Left cardiac atrium (tissue), 4 donors: ENCODE measurements around the gene CYBB. TPM values are rescaled to one million over a fixed set of nuclear protein-coding genes. Genes with fewer than 3 reads are reported as not detected.

Source experiments
- ATAC-seq, 2 donors: fragments of 200-7000 bp; cut with Tn5 transposase; one replicate each; pipeline ENCODE4 v1.9.1; 2020; ENCODE audit warnings: mild to moderate bottlenecking in 2 of 2, moderate library complexity in 2 of 2
- DNase-seq: peaks from one replicate; pipeline ENCODE4 v3.0.0-alpha.2; 2020
- intact Hi-C, 2 donors: fragments of 100-400 bp; cut with DNase I; formaldehyde crosslinking; loops; one replicate each; pipeline versions ENCODE4 v1.14.1 to v1.15.1; 2022 to 2023
- total RNA-seq, 2 donors: library from RNA; stranded (reverse); fragmentation: NEBNext Ultra II Directional; extraction: Animal tissue kit (Norgen Biotek cat#: 25700); gene quantifications; one replicate each; pipeline ENCODE4 v1.2.1, GENCODE V29; 2021
- donor health status: DM: no; HTN: yes; CAD: no.
- donor health status: DM: no; HTN: yes; CAD: no; lungs with severe emphysema.
- donor health status: DM: yes; HTN: yes; CAD: no.
- donor health status: Dilated cardiomyopathy.

The CYBB gene
- total RNA-seq, 2 donors from 2014 or later: 30.0 to 75.1 TPM

DNA sequence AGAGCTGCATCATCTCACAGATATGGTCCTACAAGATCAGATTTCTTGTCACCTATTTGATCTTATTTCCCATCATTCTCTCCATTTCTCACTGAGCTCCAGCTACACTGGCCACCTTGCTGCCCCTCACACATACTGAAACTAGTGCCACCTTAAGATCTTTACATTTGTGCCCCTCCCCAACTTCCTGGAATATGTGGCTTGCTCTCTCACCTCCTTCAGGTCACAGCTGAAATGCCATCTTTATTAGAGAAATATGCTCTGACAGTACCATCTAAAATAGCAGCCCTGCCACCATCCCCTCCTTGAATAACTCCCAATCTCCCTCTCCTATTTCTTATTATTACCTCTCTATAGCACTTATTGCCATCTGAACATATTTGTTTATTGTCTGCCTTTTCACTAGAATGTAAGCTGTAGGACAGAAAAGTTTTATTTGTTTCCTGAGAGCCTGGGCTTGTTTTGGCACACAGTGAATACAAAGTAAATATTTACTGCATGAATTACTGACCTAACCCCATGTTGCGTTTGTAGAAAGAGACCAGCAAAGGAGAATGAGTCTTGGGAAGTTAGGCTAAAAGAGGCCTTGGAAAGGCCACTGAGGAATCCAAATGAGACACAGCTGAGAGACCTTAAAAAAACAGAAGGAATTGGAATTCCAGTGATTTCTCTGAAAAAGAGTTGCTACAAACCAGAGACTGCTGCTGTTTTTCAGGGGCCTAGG, 44.8 kb downstream of the CYBB start:
- ATAC-seq (no peak), DNase-seq (no peak)
- intact Hi-C loops: loop anchor here (1.0 to 10.0 kb wide), 3 partner anchors 79 to 314 kb away; no protein-coding TSS in a partner anchor

DNA sequence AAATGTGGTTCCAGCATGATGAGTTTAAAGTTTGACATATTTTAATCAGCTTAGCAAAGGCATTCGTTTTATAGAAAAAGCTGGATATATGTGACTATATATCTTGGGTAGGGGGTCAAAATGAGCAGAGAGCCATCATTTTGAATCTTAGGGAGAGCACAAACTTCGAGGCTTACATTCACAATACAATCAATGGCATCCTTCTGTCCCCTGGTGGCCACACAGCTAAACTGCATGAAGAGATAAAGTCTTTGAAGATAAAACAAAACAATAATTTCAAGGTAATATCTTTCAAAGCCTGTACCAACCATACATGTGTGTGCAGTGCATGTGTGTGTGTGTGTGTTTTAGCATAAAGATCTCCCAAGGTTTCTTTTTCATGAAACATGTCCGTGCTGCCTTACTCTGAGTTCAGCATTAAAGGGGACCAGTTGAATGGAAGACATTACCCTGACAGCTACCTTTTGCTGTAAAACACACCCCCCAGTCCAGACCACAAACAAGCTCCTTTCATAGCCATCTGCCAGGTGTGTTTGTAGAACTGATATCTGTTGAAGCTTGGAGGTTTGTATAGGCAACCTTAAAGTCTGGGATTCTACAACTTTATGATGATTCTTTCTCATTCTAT, 45.5 kb downstream of the CYBB start:
- ATAC-seq: no peak
- intact Hi-C loops: loop anchor here (1.0 to 10.0 kb wide), 3 partner anchors 80 to 315 kb away; no protein-coding TSS in a partner anchor
- DNase-seq: peak; percentile 35

DNA sequence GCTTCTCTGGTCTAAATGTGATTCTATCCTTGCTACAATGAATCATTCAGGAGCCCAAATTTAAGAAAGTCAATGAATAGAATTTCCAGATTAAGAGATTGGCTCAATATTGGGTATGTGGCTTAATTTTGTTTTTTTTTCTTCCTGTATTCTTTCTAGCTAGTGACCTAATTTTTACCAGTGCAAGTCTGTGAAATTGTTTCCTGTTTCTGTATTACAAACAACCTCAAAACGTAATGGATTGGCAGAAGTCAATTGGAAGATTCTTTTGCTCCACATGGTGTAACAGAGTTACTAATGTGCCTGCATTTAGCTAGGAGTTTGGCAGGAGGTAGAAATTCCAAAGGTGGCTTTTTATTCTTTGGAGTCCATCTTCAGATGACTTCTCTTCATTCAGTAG, 49.9 kb downstream of the CYBB start:
- intact Hi-C loops: loop anchor here in 1 of 2 donors (10.0 kb wide), 1 partner anchor 85 kb away; no protein-coding TSS in a partner anchor
- ATAC-seq: no peak
- no peak for DNase-seq

DNA sequence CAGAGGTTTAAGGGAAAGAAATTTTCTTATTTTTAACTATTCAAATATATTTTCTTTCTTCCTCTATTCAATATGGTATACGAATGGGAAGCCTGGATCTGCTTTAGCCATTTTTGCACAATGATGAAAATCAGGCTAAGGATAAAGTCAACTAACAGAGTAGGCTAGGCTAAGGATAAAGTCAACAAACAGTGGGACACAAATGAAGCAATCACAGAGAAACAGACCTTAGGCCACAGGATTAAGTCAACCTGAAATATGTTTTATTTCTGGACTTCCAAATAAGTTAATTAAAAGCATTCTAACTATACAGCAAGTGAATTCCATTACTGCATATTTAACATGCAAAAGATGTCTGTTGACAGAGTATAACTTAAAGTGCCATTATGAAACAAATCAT, 50.5 kb downstream of the CYBB start:
- no peak for ATAC-seq
- no peak for DNase-seq
- intact Hi-C loops: no loop called here

DNA sequence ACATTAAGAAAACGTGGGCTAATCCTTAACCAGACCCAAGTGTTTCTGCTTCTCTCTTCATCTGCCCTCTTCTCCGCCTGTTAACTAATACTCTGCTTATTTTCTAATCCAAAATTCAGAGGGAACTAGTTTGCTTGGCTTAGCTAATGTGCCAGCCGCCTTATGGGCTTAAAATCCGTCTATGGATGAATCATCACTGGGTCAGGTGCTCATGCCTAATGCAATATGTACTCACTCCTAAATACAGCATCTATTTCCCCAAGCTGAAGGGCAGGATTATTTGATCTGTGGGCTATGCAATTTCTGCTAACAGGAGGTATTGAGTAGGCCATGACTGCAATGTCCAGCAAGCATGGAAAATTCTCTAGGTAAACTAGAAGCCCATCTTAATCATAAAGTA, 55.1 kb downstream of the CYBB start:
- intact Hi-C loops: no loop called here
- no peak for ATAC-seq
- DNase-seq: no peak

DNA sequence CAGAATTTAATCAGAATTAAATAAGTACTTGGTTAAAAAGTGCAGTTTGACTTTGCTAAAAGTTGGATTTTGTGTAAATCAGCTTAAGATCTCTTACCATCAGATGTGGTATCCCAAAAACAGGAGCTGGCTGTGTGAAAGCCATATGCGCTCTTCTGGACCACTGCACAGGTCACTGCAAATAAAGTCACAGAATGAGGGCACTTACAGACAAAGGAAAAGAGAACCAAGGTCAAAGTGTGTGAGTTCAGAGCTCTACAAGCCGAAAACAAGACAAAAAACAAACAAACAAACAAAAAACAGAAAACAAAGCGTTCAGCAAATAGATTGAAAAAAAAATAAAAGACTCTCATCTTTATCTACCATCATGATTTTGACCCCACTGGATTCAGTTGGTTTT, 61.1 kb downstream of the CYBB start:
- intact Hi-C loops: no loop called here
- DNase-seq: no peak
- ATAC-seq: no peak

DNA sequence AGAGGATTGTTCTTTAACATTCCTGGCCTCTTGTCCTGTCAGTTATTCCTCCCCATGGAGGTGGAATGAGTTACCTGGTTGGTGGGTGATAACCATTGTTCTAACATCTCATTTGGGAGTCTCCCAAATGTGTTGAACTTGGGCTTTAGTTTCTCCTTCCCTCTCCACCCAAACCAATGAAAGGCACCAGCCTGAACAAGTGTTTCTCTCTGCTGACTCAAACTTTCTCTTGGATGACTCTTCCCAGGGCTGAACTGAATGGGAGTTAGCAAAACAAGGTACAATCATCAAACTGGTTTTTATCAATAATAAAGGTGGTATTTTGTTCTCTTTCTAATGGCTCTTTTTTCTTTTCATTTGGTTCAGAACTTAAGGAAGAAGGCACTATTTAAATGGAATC, 64.8 kb downstream of the CYBB start:
- intact Hi-C loops: no loop called here
- no peak for DNase-seq
- ATAC-seq: no peak

DNA sequence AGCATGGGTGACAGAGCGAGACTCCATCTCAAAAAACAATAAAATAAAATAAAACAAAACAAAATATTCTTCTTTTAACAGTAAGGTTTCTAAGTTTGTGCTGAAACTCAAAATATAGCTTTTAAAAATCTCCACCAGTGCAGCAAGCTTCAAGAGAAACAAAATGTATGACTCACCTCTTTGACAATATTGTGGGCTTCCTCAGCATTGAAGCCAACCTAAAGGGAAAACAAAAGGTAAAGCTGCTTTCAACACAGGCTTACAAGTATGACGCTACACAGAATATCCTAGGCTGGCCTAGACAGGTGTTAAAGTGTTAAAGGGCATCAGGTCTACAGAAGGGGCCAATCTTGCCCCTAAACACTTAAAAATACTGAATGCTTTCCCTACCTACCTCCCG, 66.3 kb downstream of the CYBB start:
- intact Hi-C loops: no loop called here
- ATAC-seq (no peak), DNase-seq (no peak)

DNA sequence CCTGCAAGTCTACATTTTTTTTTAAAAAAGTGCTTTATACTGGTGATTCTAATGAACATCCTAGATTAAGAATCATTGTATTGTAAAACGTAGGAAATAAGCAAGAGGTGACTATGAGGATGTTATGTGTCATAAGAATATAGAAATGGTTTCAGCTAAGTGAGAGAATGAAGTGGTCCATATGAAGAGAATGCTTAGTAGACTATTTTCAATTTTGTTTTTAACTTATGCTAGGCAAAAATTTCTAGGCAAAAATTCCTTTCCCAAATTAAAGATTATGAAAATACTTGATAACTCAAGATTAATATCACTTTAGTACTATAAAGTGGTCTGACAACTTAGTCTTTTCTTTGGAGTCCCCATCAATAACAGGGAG, 66.7 kb downstream of the CYBB start:
- ATAC-seq (no peak), DNase-seq (no peak)
- intact Hi-C loops: no loop called here

DNA sequence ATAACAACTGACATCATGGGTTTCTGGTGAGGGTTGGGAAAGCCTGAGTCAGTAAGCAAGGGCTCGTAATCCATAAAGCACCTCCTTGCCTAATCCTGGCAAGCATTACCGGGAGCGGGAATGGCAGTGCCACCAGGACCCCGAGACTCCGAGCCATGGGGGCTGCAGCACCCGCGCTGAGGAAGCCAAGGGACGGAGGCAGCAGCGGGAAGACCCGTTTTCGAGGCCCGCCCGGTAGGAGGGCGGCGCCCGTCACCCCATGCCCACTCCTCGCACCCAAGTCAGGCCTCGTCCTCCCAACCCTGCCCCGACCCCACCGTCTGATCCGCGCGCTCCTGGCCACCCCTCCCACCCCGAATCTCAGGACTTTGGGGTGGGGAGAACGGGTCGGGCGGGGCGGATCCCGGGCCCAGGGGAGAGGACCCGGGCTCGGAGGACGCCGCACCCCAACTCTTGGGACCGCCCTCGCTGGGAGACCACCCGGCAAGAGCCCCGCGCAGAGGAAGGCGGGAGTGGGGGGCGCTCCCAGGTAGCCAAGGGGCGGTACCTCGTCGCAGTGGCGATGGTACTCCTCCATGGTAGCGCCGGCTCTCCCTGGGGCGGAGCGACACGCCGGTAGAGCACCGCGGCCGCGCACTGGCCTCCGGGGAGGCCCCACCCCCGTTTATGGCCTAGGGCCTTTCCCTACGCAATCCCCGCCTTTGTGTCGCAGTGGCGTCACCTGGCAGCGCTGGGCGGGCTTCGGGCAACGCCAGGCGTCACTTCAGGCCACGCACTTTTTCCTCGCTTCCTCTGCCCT, 67.3 kb downstream of the CYBB start, which contains the start of gene DYNLT3:
Gene DYNLT3 (minus strand): TSS at position 638 of the 799 bp plus-strand sequence. CDS start 61 bp downstream, at position 577.
- intact Hi-C loops: no loop called here
- DNase-seq (peak; percentile 86), ATAC-seq (peak; percentile 98 to 99)

DNA sequence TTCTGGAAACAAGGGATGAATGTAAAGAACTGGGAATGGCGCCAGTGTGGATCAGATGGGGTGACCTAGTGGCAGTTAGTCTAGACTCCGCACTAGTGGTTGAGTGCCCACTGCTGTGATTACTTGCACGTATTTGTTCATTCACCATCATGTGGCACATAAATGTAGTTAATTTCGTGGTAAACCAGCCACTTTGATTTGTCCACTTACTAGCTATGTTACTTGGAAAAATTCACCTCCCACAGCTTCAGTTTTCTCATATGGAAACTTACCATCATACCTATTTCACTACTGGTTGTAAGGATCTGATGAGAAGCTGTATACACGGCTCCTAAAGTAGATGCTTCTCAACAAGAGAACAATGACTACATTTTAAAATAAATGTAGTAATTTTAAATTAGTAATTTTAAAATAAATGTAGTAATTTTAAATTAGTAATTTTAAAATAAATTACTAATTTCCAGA, 67.9 kb downstream of the CYBB start:
- ATAC-seq (no peak), DNase-seq (no peak)
- intact Hi-C loops: no loop called here

DNA sequence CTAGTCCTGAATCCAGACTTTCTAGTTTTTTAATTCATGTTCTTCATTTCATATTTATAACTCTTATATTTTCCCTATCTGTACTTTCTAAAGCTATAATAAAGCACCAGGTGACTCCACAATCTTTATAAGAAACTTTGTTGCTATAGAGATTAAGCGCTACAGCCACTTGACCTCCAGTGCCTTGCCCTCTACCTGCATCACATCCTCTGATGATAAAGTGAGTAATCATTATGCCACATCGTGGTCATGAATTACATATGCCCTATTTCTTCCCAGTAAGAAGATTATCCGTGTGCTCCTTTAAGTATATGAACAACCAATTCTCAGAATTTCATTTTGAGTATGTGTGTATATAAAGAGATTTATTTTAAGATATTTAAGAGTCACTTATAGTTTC, 74.3 kb downstream of the CYBB start:
- ATAC-seq: no peak

DNA sequence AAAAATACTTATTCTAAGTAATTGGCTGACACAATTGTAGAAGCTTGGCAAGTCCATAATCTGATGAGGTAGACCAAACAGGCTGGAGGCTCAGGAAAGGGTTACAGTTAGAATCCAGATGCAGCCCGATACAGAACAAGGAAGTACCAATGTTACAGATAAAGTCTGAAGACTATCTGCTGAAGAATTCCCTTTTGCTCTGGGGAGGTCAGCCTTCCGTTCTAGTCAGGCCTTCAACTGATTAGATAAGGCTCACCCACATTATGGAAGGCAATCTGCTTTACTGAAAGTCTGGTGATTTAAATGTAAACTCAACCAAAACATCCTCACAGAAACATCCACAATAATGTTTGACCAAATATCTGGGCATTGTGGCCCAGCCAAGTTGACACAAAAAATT, 74.9 kb downstream of the CYBB start:
- ATAC-seq (no peak), DNase-seq (no peak)
- intact Hi-C loops: no loop called here

More for the DNA sequence above, 74.3 kb downstream of the CYBB start:
- intact Hi-C loops: no loop called here
- DNase-seq: no peak

DNA sequence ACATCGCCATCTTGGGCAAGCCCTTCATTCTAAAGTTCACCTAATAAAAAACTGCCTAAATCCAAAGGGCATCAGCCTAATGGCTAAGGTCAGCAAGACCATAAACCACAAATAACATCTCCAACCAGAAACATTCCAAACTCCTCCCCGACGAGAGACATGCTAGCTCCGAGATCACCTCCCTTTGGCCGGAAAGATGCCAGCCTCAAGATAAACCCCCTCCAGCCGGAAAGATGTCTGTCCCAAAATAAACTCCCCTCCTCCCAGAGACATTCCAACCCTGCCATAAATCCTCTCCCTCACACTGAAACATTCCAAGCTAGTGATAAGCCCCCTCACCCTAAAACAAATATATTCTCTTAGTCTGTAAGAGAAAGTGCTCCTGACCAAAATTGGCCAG, 80.9 kb downstream of the CYBB start:
- DNase-seq: no peak
- ATAC-seq: peak in 1 of 2 donors; percentile 30
- intact Hi-C loops: no loop called here

DNA sequence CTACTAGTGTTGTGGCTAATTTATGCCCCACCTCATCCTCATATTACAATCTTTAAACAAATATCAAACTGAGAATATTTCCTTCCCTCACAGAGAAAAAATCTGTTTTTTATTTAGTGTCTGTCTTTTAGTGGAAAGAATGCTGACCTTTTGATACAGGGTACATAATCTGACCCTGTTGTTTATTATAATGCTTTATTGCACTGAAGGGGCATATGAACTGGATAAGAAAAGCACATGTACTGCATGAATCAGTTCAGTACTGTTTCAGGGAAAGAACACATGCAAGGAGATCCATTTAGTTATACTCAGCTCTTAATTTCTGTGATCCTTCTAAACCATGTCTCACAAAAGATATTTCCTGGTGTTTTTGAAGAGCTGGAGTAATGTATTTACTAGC, 83.0 kb downstream of the CYBB start:
- DNase-seq (no peak), ATAC-seq (no peak)
- intact Hi-C loops: no loop called here

Other genes starting within 250 kb of the CYBB start
- under 1 TPM; 0.06 to 0.31 TPM for gene LANCL3, start 208.4 kb upstream of the CYBB start, total RNA-seq
- gene XK, start 94.3 kb upstream of the CYBB start, total RNA-seq: 1 to 10 TPM; 4.4 to 6.0 TPM
- 10 to 100 TPM; 17.6 to 29.1 TPM for gene DYNLT3, start 67.5 kb downstream of the CYBB start, total RNA-seq
- under 1 TPM in 1 of 2 donors, not detected in 1; 0.39 TPM for gene SYTL5, start 226.5 kb downstream of the CYBB start, total RNA-seq